C4-2B (cell line): ENCODE results near the gene ATG2A.

Source experiments
- ZFX ChIP-seq: fragments of 450-650 bp; IDR thresholded peaks from 2 replicates; pipeline ENCODE4 v1.6.1; 2017
- TF ChIP-seq, protein P1 (sequence below): fragments of 450-650 bp; conservative IDR thresholded peaks from 2 replicates; pipeline ENCODE4 v1.5.1; 2017; ENCODE audit warnings: mild to moderate bottlenecking

DNA sequence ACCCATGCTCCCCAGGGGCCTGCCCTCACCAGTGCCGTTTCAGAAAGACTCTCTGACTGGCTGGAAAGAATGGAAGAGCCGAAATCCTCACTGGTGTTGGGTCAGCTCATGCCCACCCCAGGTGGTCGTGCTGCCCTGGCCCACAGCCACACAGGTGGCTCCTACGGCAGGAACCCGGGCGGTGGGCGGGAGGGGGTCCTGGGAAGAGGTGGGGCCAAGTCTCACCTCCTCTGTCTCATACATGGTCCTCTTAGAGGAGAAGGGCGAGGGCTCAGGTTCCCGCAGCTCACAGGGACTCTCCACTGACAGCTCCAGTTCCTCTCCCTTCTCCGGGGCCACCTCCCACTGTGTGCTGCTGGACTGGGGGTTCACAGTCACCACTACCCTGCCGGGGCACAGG lies 8.2 kb downstream of the ATG2A start:
- TF ChIP-seq, protein P1, sequence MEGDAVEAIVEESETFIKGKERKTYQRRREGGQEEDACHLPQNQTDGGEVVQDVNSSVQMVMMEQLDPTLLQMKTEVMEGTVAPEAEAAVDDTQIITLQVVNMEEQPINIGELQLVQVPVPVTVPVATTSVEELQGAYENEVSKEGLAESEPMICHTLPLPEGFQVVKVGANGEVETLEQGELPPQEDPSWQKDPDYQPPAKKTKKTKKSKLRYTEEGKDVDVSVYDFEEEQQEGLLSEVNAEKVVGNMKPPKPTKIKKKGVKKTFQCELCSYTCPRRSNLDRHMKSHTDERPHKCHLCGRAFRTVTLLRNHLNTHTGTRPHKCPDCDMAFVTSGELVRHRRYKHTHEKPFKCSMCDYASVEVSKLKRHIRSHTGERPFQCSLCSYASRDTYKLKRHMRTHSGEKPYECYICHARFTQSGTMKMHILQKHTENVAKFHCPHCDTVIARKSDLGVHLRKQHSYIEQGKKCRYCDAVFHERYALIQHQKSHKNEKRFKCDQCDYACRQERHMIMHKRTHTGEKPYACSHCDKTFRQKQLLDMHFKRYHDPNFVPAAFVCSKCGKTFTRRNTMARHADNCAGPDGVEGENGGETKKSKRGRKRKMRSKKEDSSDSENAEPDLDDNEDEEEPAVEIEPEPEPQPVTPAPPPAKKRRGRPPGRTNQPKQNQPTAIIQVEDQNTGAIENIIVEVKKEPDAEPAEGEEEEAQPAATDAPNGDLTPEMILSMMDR, result no peak
- no peak for TF ChIP-seq ZFX
